H1 (cell line): ENCODE results near the gene NELFCD. TPM values are rescaled to one million over a fixed set of nuclear protein-coding genes. Genes with fewer than 3 reads are reported as not detected.

Source experiments
- CTCF ChIP-seq, 3 experiments: IDR thresholded peaks; 1 replicate in 2 of 3; 2 replicates in 1 of 3; pipeline versions ENCODE4 v1.5.1 to v1.6.1; 2011; ENCODE audit warnings: low read length in 3 of 3, mild to moderate bottlenecking in 3 of 3, inconsistent platforms in 2 of 3, low read depth in 1 of 3, moderate library complexity in 1 of 3; ENCODE audit not compliant: insufficient read depth in 1 of 3; ENCODE audit errors: control extremely low read depth in 1 of 3
- polyA plus RNA-seq, 7 experiments: library from polyadenylated mRNA; depleted of rRNA in 3 of 7; stranded (reverse) in 5 of 7; unstranded in 2 of 7; fragments of >200 nt in 5 of 7; fragments of 200-250 nt in 2 of 7; gene quantifications; 1 replicate in 5 of 7; 2 replicates in 1 of 7; 4 replicates in 1 of 7; pipeline versions ENCODE4 v1.2.1 to v1.2.3, GENCODE V29; 2011 to 2013; ENCODE audit warnings: missing spikeins in 2 of 7, mixed read lengths in 2 of 7
- total RNA-seq: library from RNA; stranded (reverse); fragmentation: NEBNext Ultra II Directional; extraction: Animal tissue kit (Norgen Biotek cat#: 25700); gene quantifications from 2 replicates; pipeline ENCODE4 v1.2.1, GENCODE V29; 2021
- TF ChIP-seq, protein P1 (sequence below): IDR thresholded peaks from 2 replicates; pipeline ENCODE4 v1.6.1; 2012; ENCODE audit warnings: inconsistent platforms

NELFCD gene
- total and polyA plus RNA-seq, 2 of the 8 experiments (the other 6 are each of a cell fraction or from before 2014, with no cell fraction given), result 35.5 to 59.6 TPM

- TF ChIP-seq CTCF (IDR thresholded peaks at IDR 0.05; ENCODE audit: control extremely low read depth in 1 of 3, insufficient read depth in 1 of 3, low read depth in 1 of 3, low read length in 3 of 3), result no peak
- TF ChIP-seq, protein P1, sequence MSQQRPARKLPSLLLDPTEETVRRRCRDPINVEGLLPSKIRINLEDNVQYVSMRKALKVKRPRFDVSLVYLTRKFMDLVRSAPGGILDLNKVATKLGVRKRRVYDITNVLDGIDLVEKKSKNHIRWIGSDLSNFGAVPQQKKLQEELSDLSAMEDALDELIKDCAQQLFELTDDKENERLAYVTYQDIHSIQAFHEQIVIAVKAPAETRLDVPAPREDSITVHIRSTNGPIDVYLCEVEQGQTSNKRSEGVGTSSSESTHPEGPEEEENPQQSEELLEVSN, result no peak
- TF ChIP-seq, all 59 proteins: peak for 0
Observed at GRCh38 chr20:58953050-58953449, 28.0 kb upstream of the NELFCD start (continued).
